H9 (cell line): ENCODE data around the gene TSC2. TPM values are rescaled to one million over a fixed set of nuclear protein-coding genes. Genes with fewer than 3 reads are reported as not detected.

ENCODE experiments used
- DNase-seq: peaks from one replicate; pipeline ENCODE4 v3.0.0-alpha.2; 2017
- H2AFZ ChIP-seq: one replicate; pipeline ENCODE4 v1.6.1; 2013; ENCODE audit warnings: mild to moderate bottlenecking, low read length, control low read depth, moderate library complexity
- H2AK5ac ChIP-seq: 2 replicates; pipeline ENCODE4 v1.6.1; 2013; ENCODE audit warnings: low read length, control low read depth, mixed read lengths; ENCODE audit not compliant: insufficient read length
- H2BK120ac ChIP-seq: one replicate; pipeline ENCODE4 v1.6.1; 2013; ENCODE audit warnings: low read depth, mild to moderate bottlenecking, low read length, control low read depth, inconsistent platforms; ENCODE audit not compliant: poor library complexity, severe bottlenecking
- H2BK12ac ChIP-seq: 2 replicates; pipeline ENCODE4 v1.6.1; 2013; ENCODE audit warnings: low read length, control low read depth, mixed read lengths, low read depth; ENCODE audit not compliant: insufficient read length
- H2BK15ac ChIP-seq: 2 replicates; pipeline ENCODE4 v1.6.1; 2013; ENCODE audit warnings: low read depth, low read length, control low read depth
- H2BK20ac ChIP-seq: one replicate; pipeline ENCODE4 v1.6.1; 2013; ENCODE audit warnings: low read depth, mild to moderate bottlenecking, low read length, control low read depth, inconsistent platforms; ENCODE audit not compliant: poor library complexity, severe bottlenecking
- H2BK5ac ChIP-seq: 2 replicates; pipeline ENCODE4 v1.6.1; 2013; ENCODE audit warnings: low read length, control low read depth, mixed read lengths; ENCODE audit not compliant: insufficient read length
- H3K14ac ChIP-seq: 2 replicates; pipeline ENCODE4 v1.6.1; 2013; ENCODE audit warnings: low read length, control low read depth; ENCODE audit not compliant: insufficient read depth
- H3K18ac ChIP-seq: 2 replicates; pipeline ENCODE4 v1.6.1; 2013; ENCODE audit warnings: low read depth, mild to moderate bottlenecking, mixed read lengths, low read length, control low read depth; ENCODE audit not compliant: insufficient read length
- H3K23ac ChIP-seq: 2 replicates; pipeline ENCODE4 v1.6.1; 2013; ENCODE audit warnings: low read length, control low read depth, mixed read lengths, low read depth; ENCODE audit not compliant: insufficient read length
- H3K23me2 ChIP-seq: 2 replicates; pipeline ENCODE4 v1.6.1; 2013; ENCODE audit warnings: low read depth, mild to moderate bottlenecking, mixed read lengths, low read length, control low read depth; ENCODE audit not compliant: insufficient read length, poor library complexity, severe bottlenecking
- H3K27ac ChIP-seq: 2 replicates; pipeline ENCODE4 v1.5.1; 2013; ENCODE audit warnings: low read length, control low read depth, mixed read lengths, low read depth; ENCODE audit not compliant: insufficient read length
- H3K27me3 ChIP-seq: 2 replicates; pipeline ENCODE4 v1.6.1; 2013; ENCODE audit warnings: low read length, control low read depth, inconsistent platforms; ENCODE audit not compliant: insufficient read depth
- H3K4ac ChIP-seq: 2 replicates; pipeline ENCODE4 v1.6.1; 2013; ENCODE audit warnings: low read depth, mild to moderate bottlenecking, control low read depth, inconsistent platforms, low read length, moderate library complexity
- H3K4me1 ChIP-seq: 2 replicates; pipeline ENCODE4 v1.6.1; 2013; ENCODE audit warnings: low read length, control low read depth, inconsistent platforms; ENCODE audit not compliant: insufficient read depth
- H3K4me2 ChIP-seq: 2 replicates; pipeline ENCODE4 v1.6.1; 2013; ENCODE audit warnings: low read length, control low read depth, mixed read lengths; ENCODE audit not compliant: insufficient read length, insufficient read depth
- H3K56ac ChIP-seq: 2 replicates; pipeline ENCODE4 v1.6.1; 2013; ENCODE audit warnings: low read depth, mild to moderate bottlenecking, mixed read lengths, low read length, control low read depth; ENCODE audit not compliant: insufficient read length
- H3K79me1 ChIP-seq: 2 replicates; pipeline ENCODE4 v1.6.1; 2013; ENCODE audit warnings: low read depth, mild to moderate bottlenecking, moderate library complexity, low read length, control low read depth, inconsistent platforms; ENCODE audit not compliant: insufficient read depth, poor library complexity, severe bottlenecking
- H3K79me2 ChIP-seq: 2 replicates; pipeline ENCODE4 v1.6.1; 2013; ENCODE audit warnings: low read length, control low read depth, inconsistent platforms; ENCODE audit not compliant: insufficient read depth
- H3K9ac ChIP-seq: 2 replicates; pipeline ENCODE4 v1.6.1; 2013; ENCODE audit warnings: low read length, control low read depth, mixed read lengths; ENCODE audit not compliant: insufficient read length; ENCODE audit errors: extremely low read depth
- H3K9me3 ChIP-seq: one replicate; pipeline ENCODE4 v1.6.1; 2013; ENCODE audit warnings: low read depth, low read length, inconsistent platforms; ENCODE audit not compliant: control insufficient read depth
- H3T11ph ChIP-seq: one replicate; pipeline ENCODE4 v1.6.1; 2013; ENCODE audit warnings: mild to moderate bottlenecking, low read length, control low read depth, inconsistent platforms
- H4K20me1 ChIP-seq: one replicate; pipeline ENCODE4 v1.6.1; 2013; ENCODE audit not compliant: control insufficient read depth, insufficient read length, insufficient read depth
- H4K5ac ChIP-seq: 2 replicates; pipeline ENCODE4 v1.6.1; 2013; ENCODE audit warnings: low read depth, mild to moderate bottlenecking, mixed read lengths, low read length, control low read depth; ENCODE audit not compliant: insufficient read length
- H4K8ac ChIP-seq: replicated peaks from 2 replicates; pipeline ENCODE4 v1.6.1; 2013; ENCODE audit warnings: low read length, control low read depth, mixed read lengths, low read depth; ENCODE audit not compliant: insufficient read length
- H4K91ac ChIP-seq: 2 replicates; pipeline ENCODE4 v1.6.1; 2013; ENCODE audit warnings: low read depth, mild to moderate bottlenecking, moderate library complexity, mixed read lengths, low read length, control low read depth; ENCODE audit not compliant: insufficient read length
- H3K27ac Mint-ChIP-seq, 3 experiments: 2 replicates in 2 of 3; 3 replicates in 1 of 3; pipeline ENCODE4 v1.8.0; 2020 to 2021; ENCODE audit warnings: mixed read lengths in 3 of 3, mild to moderate bottlenecking in 1 of 3, moderate library complexity in 1 of 3
- H3K27me3 Mint-ChIP-seq: 2 replicates; pipeline ENCODE4 v1.8.0; 2021; ENCODE audit warnings: low read depth, mild to moderate bottlenecking, moderate library complexity, mixed read lengths
- H3K36me3 Mint-ChIP-seq, 3 experiments: 2 replicates in 2 of 3; 3 replicates in 1 of 3; pipeline ENCODE4 v1.8.0; 2020 to 2021; ENCODE audit warnings: low read depth in 3 of 3, mixed read lengths in 3 of 3; ENCODE audit not compliant: insufficient read depth in 1 of 3
- H3K4me1 Mint-ChIP-seq, 2 experiments: 2 replicates each; pipeline ENCODE4 v1.8.0; 2020; ENCODE audit warnings: mixed read lengths in 2 of 2
- H3K4me3 Mint-ChIP-seq, 2 experiments: 2 replicates in 1 of 2; 3 replicates in 1 of 2; pipeline ENCODE4 v1.8.0; 2020 to 2021; ENCODE audit warnings: mild to moderate bottlenecking in 2 of 2, mixed read lengths in 2 of 2, moderate library complexity in 1 of 2
- H3K9me3 Mint-ChIP-seq, 2 experiments: 2 replicates in 1 of 2; 3 replicates in 1 of 2; pipeline ENCODE4 v1.8.0; 2020; ENCODE audit warnings: mild to moderate bottlenecking in 2 of 2, mixed read lengths in 2 of 2, moderate library complexity in 1 of 2
- WGBS: extraction: QIAGEN DNeasy Blood & Tissue Kit; methylation state at CpG from one replicate; pipeline ENCODE4 v1.1.7; 2013; ENCODE audit warnings: missing lambda C conversion rate, low lambda C conversion rate, mixed read lengths; ENCODE audit not compliant: insufficient read length; ENCODE audit errors: extremely low coverage; 5-methylcytosine and 5-hydroxymethylcytosine counted together
- total RNA-seq: library from RNA; stranded (reverse); gene quantifications from 2 replicates; pipeline ENCODE4 v1.2.1, GENCODE V29; 2021
- TF ChIP-seq, protein P1 (sequence below): fragments of 200-600 bp; sonication (generic); conservative IDR thresholded peaks from 3 replicates; pipeline ENCODE4 v1.8.0; 2021; ENCODE audit warnings: antibody characterized with exemption, mild to moderate bottlenecking

TSC2 gene
- total RNA-seq, 1 experiment from 2014 or later: 122 TPM

DNA sequence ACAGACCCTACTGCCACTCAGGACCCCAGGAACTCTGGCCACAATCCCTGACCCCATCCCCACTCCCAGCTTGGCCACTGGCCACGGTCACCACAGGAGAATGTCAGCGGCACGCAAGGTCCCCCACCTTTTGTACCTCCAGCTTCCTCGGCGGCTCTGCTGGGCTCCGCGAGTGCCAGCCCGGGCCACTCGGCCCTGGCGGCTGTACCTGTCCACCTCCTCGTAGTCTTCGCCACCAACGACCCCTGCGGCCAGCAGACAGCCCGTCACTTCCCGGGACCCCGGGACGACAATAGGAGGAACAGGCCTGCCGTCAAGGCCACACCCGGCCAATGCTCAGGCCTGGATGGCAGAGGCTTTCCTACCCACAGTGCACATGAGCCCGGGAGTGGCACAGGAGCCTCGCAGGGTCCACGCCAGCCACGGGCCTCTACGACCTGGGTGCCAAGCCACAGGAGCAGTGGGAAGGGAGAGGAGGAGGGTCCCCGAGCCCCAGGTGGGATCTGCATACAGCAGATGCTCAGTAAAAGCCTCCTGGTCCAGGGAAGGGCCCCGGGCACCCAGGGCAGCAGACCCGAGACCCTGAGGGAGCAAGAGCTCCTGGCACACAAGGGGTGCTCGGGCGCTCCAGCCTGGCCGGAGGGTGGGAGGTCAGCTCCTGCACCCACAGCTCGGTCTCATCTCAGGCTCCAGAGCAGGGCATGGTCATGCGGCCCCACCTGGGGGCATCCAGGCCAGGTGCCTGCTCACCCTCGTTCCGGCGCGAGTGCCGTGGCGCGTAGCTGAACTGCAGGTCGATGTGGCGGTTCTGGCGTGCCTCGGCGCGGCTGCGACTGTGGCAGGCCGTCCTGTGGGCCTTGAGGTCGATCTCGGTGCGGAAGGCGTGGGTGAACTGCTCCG, 46.1 kb upstream of the TSC2 start:
- H2AFZ ChIP-seq: no peak overlapping the region

More for the DNA sequence above, 46.1 kb upstream of the TSC2 start:
- H3K9ac ChIP-seq: no peak overlapping the region
- TF ChIP-seq, protein P1, sequence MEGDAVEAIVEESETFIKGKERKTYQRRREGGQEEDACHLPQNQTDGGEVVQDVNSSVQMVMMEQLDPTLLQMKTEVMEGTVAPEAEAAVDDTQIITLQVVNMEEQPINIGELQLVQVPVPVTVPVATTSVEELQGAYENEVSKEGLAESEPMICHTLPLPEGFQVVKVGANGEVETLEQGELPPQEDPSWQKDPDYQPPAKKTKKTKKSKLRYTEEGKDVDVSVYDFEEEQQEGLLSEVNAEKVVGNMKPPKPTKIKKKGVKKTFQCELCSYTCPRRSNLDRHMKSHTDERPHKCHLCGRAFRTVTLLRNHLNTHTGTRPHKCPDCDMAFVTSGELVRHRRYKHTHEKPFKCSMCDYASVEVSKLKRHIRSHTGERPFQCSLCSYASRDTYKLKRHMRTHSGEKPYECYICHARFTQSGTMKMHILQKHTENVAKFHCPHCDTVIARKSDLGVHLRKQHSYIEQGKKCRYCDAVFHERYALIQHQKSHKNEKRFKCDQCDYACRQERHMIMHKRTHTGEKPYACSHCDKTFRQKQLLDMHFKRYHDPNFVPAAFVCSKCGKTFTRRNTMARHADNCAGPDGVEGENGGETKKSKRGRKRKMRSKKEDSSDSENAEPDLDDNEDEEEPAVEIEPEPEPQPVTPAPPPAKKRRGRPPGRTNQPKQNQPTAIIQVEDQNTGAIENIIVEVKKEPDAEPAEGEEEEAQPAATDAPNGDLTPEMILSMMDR: no peak
- no peak overlapping the region for H3K14ac ChIP-seq
- H4K8ac ChIP-seq: no peak overlapping the region
- no peaks in the 10 kb centered on the region for H3K9me3 ChIP-seq
- Mint-ChIP-seq H3K27ac (0 out of 7 replicates have a peak overlapping the region, but pooled peaks of 1 of the 3 experiments have one; percentile 44), H3K27me3 (no peaks in the 10 kb centered on the region), H3K4me3 (no peak overlapping the region), H3K9me3 (no peaks in the 10 kb centered on the region), H3K36me3 (peaks cover 18 to 49% (median 48%) of the 10 kb centered on the region in 3 experiments), H3K4me1 (peaks cover 7 to 15% of the 10 kb centered on the region in 2 experiments)
- no peak overlapping the region for H2BK15ac ChIP-seq
- no peak overlapping the region for H2BK120ac ChIP-seq
- H3K23ac ChIP-seq: no peak overlapping the region
- no peak overlapping the region for H3K4me2 ChIP-seq
- no peaks in the 10 kb centered on the region for H3K4me1 ChIP-seq
- peaks cover 9% of the 10 kb centered on the region for H3K79me1 ChIP-seq
- H2AK5ac ChIP-seq: no peak overlapping the region
- no peak overlapping the region for H4K5ac ChIP-seq
- no peak overlapping the region for H3K18ac ChIP-seq
- H3K79me2 ChIP-seq: peaks cover 5% of the 10 kb centered on the region; the same call in 1 of the 2 replicates
- H4K91ac ChIP-seq: no peak overlapping the region
- no peak overlapping the region for H3K56ac ChIP-seq
- H3K27ac ChIP-seq: no peak overlapping the region
- no peak overlapping the region for H2BK12ac ChIP-seq
- no peak overlapping the region for H2BK20ac ChIP-seq
- H3K27me3 ChIP-seq: no peaks in the 10 kb centered on the region
- no peaks in the 10 kb centered on the region for H3K23me2 ChIP-seq
- no peaks in the 10 kb centered on the region for H4K20me1 ChIP-seq
- H3T11ph ChIP-seq: no peak overlapping the region
- WGBS: no CpG with 5 or more reads among the region's 53 CpGs
- no peak overlapping the region for H2BK5ac ChIP-seq
- no peak overlapping the region for H3K4ac ChIP-seq
- DNase-seq: no peak
